ENCODE measurements around the gene GLT6D1. TPM values are rescaled to one million over a fixed set of nuclear protein-coding genes. Genes with fewer than 3 reads are reported as not detected.

Gene GLT6D1
- total RNA-seq, 1 donor, result not detected

- H3K4me3 ChIP-seq (ENCODE audit: low read depth, low read length), result no peak overlapping the region
- TF ChIP-seq, protein P1, sequence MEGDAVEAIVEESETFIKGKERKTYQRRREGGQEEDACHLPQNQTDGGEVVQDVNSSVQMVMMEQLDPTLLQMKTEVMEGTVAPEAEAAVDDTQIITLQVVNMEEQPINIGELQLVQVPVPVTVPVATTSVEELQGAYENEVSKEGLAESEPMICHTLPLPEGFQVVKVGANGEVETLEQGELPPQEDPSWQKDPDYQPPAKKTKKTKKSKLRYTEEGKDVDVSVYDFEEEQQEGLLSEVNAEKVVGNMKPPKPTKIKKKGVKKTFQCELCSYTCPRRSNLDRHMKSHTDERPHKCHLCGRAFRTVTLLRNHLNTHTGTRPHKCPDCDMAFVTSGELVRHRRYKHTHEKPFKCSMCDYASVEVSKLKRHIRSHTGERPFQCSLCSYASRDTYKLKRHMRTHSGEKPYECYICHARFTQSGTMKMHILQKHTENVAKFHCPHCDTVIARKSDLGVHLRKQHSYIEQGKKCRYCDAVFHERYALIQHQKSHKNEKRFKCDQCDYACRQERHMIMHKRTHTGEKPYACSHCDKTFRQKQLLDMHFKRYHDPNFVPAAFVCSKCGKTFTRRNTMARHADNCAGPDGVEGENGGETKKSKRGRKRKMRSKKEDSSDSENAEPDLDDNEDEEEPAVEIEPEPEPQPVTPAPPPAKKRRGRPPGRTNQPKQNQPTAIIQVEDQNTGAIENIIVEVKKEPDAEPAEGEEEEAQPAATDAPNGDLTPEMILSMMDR (IDR thresholded peaks at IDR 0.05; ENCODE audit: insufficient read depth, low read depth, low read length), result no peak
- DNase-seq (ENCODE audit: low read depth), result no peak
These were observed 58.5 kb downstream of the GLT6D1 start for GRCh38 chr9:135580664-135581380.

GRCh38 chr9:135579889-135580660 is 59.3 kb downstream of the GLT6D1 start:
- no peak overlapping the region for H3K4me3 ChIP-seq (ENCODE audit: low read depth, low read length)
- TF ChIP-seq, protein P1 (IDR thresholded peaks at IDR 0.05; ENCODE audit: insufficient read depth, low read depth, low read length), result no peak
- no peak for DNase-seq (ENCODE audit: low read depth)

GRCh38 chr9:135579356-135579755 is 60.0 kb downstream of the GLT6D1 start:
- TF ChIP-seq, protein P1 (IDR thresholded peaks at IDR 0.05; ENCODE audit: insufficient read depth, low read depth, low read length), result no peak
- no peak for DNase-seq (ENCODE audit: low read depth)
- H3K4me3 ChIP-seq (ENCODE audit: low read depth, low read length), result no peak overlapping the region

DNA sequence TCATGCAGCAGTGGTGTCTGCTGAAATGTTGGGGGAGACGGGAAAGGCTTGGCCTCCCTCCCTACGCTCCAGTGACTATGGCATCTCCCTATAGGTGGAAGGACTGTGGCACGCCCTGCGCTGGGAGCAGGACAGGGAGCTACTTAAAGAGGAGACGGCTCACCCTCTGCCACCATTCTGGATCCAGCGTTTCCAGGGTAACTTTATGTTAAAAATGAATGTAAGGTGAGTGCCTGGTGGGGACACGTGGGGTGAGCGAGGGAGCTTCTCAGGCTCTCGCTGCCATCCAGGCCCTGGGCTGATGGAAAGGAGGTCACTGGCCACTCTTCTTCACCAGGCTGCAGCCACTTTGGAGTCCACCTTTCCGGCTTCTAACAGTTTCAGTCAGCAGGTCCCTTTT is 62.1 kb downstream of the GLT6D1 start:
- no peak overlapping the region for H3K4me3 ChIP-seq (ENCODE audit: low read depth, low read length)
- no peak for DNase-seq (ENCODE audit: low read depth)
- TF ChIP-seq, protein P1 (IDR thresholded peaks at IDR 0.05; ENCODE audit: insufficient read depth, low read depth, low read length), result no peak

DNA sequence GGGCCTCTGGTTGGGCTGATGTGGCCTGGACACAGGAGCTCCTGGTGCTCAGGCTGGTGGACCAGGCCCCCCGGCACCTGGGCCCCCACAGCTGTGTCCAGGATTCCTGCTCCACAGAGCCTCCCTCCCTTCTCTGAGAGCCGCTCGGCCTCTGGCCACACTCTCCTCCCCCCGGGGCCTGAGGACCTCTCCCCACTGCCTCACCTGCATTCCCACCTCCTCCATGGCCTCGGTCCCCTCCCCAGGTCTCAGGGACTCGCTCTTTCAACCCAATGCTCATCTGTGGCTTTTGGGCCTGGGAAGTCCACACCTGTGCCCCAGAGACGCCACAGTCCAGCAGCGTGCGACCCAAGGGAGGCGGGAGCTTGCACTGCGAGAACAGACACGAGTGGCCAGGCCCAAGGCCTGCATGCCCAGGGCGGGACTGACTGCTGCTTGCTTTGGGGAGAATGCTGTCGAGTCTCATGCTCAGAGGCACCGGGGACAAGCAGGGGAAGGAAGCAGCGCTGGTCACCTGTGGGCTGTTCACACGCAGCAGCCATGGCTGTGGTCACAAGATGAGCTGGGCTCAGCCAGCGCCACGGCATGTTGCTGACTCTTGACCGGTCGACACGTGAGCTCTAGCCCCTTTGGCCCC is 63.2 kb downstream of the GLT6D1 start:
- TF ChIP-seq, protein P1 (IDR thresholded peaks at IDR 0.05; ENCODE audit: insufficient read depth, low read depth, low read length), result no peak
- H3K4me3 ChIP-seq (ENCODE audit: low read depth, low read length), result no peak overlapping the region
- DNase-seq (ENCODE audit: low read depth), result no peak

DNA sequence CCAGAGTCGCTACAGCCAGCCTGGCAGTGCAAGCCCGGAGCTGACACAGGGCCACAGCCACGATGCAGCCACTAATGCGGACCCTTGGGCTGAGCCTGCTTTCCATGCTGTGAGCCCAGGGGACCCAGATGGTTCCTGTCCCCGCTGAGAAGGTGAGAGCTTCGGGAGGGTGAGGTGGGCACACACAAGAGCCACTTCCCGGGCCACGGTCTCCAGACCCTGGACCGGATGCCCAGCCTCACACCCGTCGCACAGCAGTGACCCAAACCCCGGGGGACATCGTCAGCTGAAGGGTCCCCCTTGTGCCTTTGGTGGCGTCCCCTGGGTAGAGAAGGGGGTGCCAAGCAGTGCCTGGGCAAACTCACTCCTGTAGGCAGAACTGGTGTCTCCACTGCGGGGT is 64.4 kb downstream of the GLT6D1 start:
- no peak overlapping the region for H3K4me3 ChIP-seq (ENCODE audit: low read depth, low read length)
- TF ChIP-seq, protein P1 (IDR thresholded peaks at IDR 0.05; ENCODE audit: insufficient read depth, low read depth, low read length), result no peak
- DNase-seq (ENCODE audit: low read depth), result no peak

Measured in fibroblast of villous mesenchyme (primary cell).